Endodermal cell (in vitro differentiated cells): ENCODE measurements around the gene PRKCE. TPM values are rescaled to one million over a fixed set of nuclear protein-coding genes. Genes with fewer than 3 reads are reported as not detected.

ENCODE experiments used
- DNase-seq: peaks from one replicate; pipeline ENCODE4 v3.0.0-alpha.2; 2017
- H3K27ac ChIP-seq: 2 replicates; pipeline ENCODE4 v1.5.1; 2013; ENCODE audit warnings: mild to moderate bottlenecking, low read depth, low read length, moderate library complexity
- H3K27me3 ChIP-seq: 2 replicates; pipeline ENCODE4 v1.6.1; 2013; ENCODE audit warnings: mild to moderate bottlenecking, low read length, moderate library complexity; ENCODE audit not compliant: insufficient read depth, control insufficient read depth, poor library complexity, severe bottlenecking
- H3K36me3 ChIP-seq: 2 replicates; pipeline ENCODE4 v1.7.0; 2013; ENCODE audit warnings: mild to moderate bottlenecking, low read length, moderate library complexity; ENCODE audit not compliant: control insufficient read depth, insufficient read depth
- H3K4me1 ChIP-seq: one replicate; pipeline ENCODE4 v1.7.0; 2013; ENCODE audit warnings: low read length; ENCODE audit not compliant: control insufficient read depth, insufficient read depth
- H3K4me3 ChIP-seq: 2 replicates; pipeline ENCODE4 v1.5.1; 2013; ENCODE audit warnings: mild to moderate bottlenecking, low read length, moderate library complexity
- H3K9ac ChIP-seq: 2 replicates; pipeline ENCODE4 v1.6.1; 2013; ENCODE audit warnings: mild to moderate bottlenecking, low read length, moderate library complexity; ENCODE audit not compliant: poor library complexity, severe bottlenecking; ENCODE audit errors: extremely low read depth
- H3K9me3 ChIP-seq: 2 replicates; pipeline ENCODE4 v1.6.1; 2013; ENCODE audit warnings: mild to moderate bottlenecking, low read length, moderate library complexity; ENCODE audit not compliant: control insufficient read depth
- H3K27ac Mint-ChIP-seq: 2 replicates; pipeline ENCODE4 v1.8.0; 2020; ENCODE audit warnings: mixed read lengths
- H3K27me3 Mint-ChIP-seq: 2 replicates; pipeline ENCODE4 v1.8.0; 2021; ENCODE audit warnings: mild to moderate bottlenecking, mixed read lengths; ENCODE audit not compliant: insufficient read depth
- H3K36me3 Mint-ChIP-seq: 2 replicates; pipeline ENCODE4 v1.8.0; 2020; ENCODE audit warnings: low read depth, mixed read lengths
- H3K4me1 Mint-ChIP-seq: 2 replicates; pipeline ENCODE4 v1.8.0; 2020; ENCODE audit warnings: mixed read lengths
- H3K4me3 Mint-ChIP-seq: 2 replicates; pipeline ENCODE4 v1.8.0; 2020; ENCODE audit warnings: mild to moderate bottlenecking, moderate library complexity, mixed read lengths
- H3K9me3 Mint-ChIP-seq: 2 replicates; pipeline ENCODE4 v1.8.0; 2020; ENCODE audit warnings: mild to moderate bottlenecking, mixed read lengths
- CTCF ChIP-seq: fragments of 200-600 bp; sonication (generic); conservative IDR thresholded peaks from 2 replicates; pipeline ENCODE4 v1.5.0; 2021; ENCODE audit warnings: antibody characterized with exemption, mild to moderate bottlenecking
- WGBS, 2 experiments: methylation state at CpG; one replicate each; pipeline versions ENCODE4 v1.1.5 to v1.1.7; 2013; ENCODE audit warnings: missing lambda C conversion rate in 2 of 2, mixed read lengths in 1 of 2; ENCODE audit not compliant: insufficient coverage in 1 of 2, insufficient read length in 1 of 2; 5-methylcytosine and 5-hydroxymethylcytosine counted together
- total RNA-seq, 2 donors: library from RNA; stranded (reverse); fragmentation: NEBNext Ultra II Directional in 1 of 2; extraction: Animal tissue kit (Norgen Biotek cat#: 25700) in 1 of 2; gene quantifications; 2 replicates in 1 of 2; 3 replicates in 1 of 2; pipeline ENCODE4 v1.2.1, GENCODE V29; 2021

PRKCE gene
- total RNA-seq, 2 donors from 2014 or later: 1.4 to 1.7 TPM

- Mint-ChIP-seq H3K27me3 (peaks cover 30% of the 10 kb centered on the region), H3K27ac (no peak overlapping the region), H3K9me3 (no peaks in the 10 kb centered on the region), H3K36me3 (no peaks in the 10 kb centered on the region), H3K4me3 (no peak overlapping the region), H3K4me1 (peaks cover 15% of the 10 kb centered on the region)
- Histone ChIP-seq H3K27me3 (peaks cover 14% of the 10 kb centered on the region), H3K36me3 (no peaks in the 10 kb centered on the region), H3K9ac (no peak overlapping the region), H3K4me1 (no peaks in the 10 kb centered on the region), H3K9me3 (no peaks in the 10 kb centered on the region), H3K27ac (no peak overlapping the region), H3K4me3 (no peak overlapping the region)
- no peak for TF ChIP-seq CTCF
- DNase-seq: no peak
Measured at GRCh38 chr2:46145840-46146239, 494.4 kb downstream of the PRKCE start.

GRCh38 chr2:46146866-46147502 is 495.5 kb downstream of the PRKCE start:
- Mint-ChIP-seq H3K27me3 (peaks cover 40% of the 10 kb centered on the region), H3K4me3 (no peak overlapping the region), H3K36me3 (no peaks in the 10 kb centered on the region), H3K27ac (no peak overlapping the region), H3K9me3 (no peaks in the 10 kb centered on the region), H3K4me1 (peaks cover 15% of the 10 kb centered on the region)
- Histone ChIP-seq H3K36me3 (no peaks in the 10 kb centered on the region), H3K27me3 (peaks cover 17% of the 10 kb centered on the region), H3K4me1 (no peaks in the 10 kb centered on the region), H3K4me3 (no peak overlapping the region), H3K27ac (no peak overlapping the region), H3K9me3 (no peaks in the 10 kb centered on the region), H3K9ac (no peak overlapping the region)
- WGBS, 2 experiments: 93 to 96% methylated on average over 3 to 4 of the region's 4 CpGs
- TF ChIP-seq CTCF: no peak
- DNase-seq: no peak

- TF ChIP-seq CTCF: no peak
- no peaks in the 10 kb centered on the region for H3K36me3 Mint-ChIP-seq
- no peak overlapping the region for H3K4me3 Mint-ChIP-seq
- DNase-seq: no peak
- H3K27ac Mint-ChIP-seq: no peak overlapping the region
- no peaks in the 10 kb centered on the region for H3K9me3 ChIP-seq
- 95 to 98% methylated on average over 5 to 6 of the region's 6 CpGs for WGBS, 2 experiments
- H3K4me3 ChIP-seq: no peak overlapping the region
- H3K36me3 ChIP-seq: no peaks in the 10 kb centered on the region
- H3K27me3 Mint-ChIP-seq: peaks cover 40% of the 10 kb centered on the region
- peaks cover 11% of the 10 kb centered on the region for H3K4me1 Mint-ChIP-seq
- no peak overlapping the region for H3K27ac ChIP-seq
- H3K4me1 ChIP-seq: no peaks in the 10 kb centered on the region
- no peaks in the 10 kb centered on the region for H3K9me3 Mint-ChIP-seq
- peaks cover 17% of the 10 kb centered on the region for H3K27me3 ChIP-seq
- no peak overlapping the region for H3K9ac ChIP-seq
Measured at GRCh38 chr2:46147626-46148368, 496.3 kb downstream of the PRKCE start.
